Liver (tissue), 9 donors: Measurements from ENCODE around the gene CELSR1. TPM values are rescaled to one million over a fixed set of nuclear protein-coding genes. Genes with fewer than 3 reads are reported as not detected.

Source experiments
- DNase-seq: peaks from one replicate; pipeline ENCODE4 v3.0.0-alpha.2; 2017; ENCODE audit warnings: low spot score
- H3K27ac ChIP-seq, 2 donors: one replicate each; pipeline ENCODE4 v1.7.0; 2013; ENCODE audit warnings: inconsistent platforms in 2 of 2, low read length in 2 of 2, control low read depth in 1 of 2, low read depth in 1 of 2, mild to moderate bottlenecking in 1 of 2
- H3K27me3 ChIP-seq, 4 donors: one replicate each; pipeline versions ENCODE4 v1.6.1 to v1.7.0; 2013; ENCODE audit warnings: low read length in 3 of 4, inconsistent platforms in 1 of 4, mild to moderate bottlenecking in 1 of 4, moderate library complexity in 1 of 4; ENCODE audit not compliant: control insufficient read depth in 4 of 4, insufficient read depth in 4 of 4
- H3K36me3 ChIP-seq, 4 donors: one replicate each; pipeline versions ENCODE4 v1.6.1 to v1.7.0; 2013; ENCODE audit warnings: low read length in 3 of 4, mild to moderate bottlenecking in 3 of 4, low read depth in 1 of 4, moderate library complexity in 1 of 4; ENCODE audit not compliant: control insufficient read depth in 4 of 4, insufficient read depth in 3 of 4
- H3K4me1 ChIP-seq, 4 donors: one replicate each; pipeline versions ENCODE4 v1.6.1 to v1.7.0; 2013; ENCODE audit warnings: low read length in 3 of 4, mild to moderate bottlenecking in 3 of 4, moderate library complexity in 1 of 4; ENCODE audit not compliant: control insufficient read depth in 4 of 4, insufficient read depth in 4 of 4
- H3K4me3 ChIP-seq, 3 donors: one replicate each; pipeline versions ENCODE4 v1.6.1 to v1.7.0; 2013; ENCODE audit warnings: low read length in 3 of 3, control low read depth in 1 of 3, low read depth in 1 of 3, mild to moderate bottlenecking in 1 of 3
- H3K9ac ChIP-seq, 2 donors: one replicate each; pipeline ENCODE4 v1.7.0; 2013; ENCODE audit warnings: low read length in 2 of 2, mild to moderate bottlenecking in 2 of 2, moderate library complexity in 2 of 2, control low read depth in 1 of 2, low read depth in 1 of 2
- H3K9me3 ChIP-seq, 4 donors: one replicate each; pipeline versions ENCODE4 v1.6.1 to v1.7.0; 2013; ENCODE audit warnings: low read length in 3 of 4; ENCODE audit not compliant: control insufficient read depth in 4 of 4
- CTCF ChIP-seq: fragments of 150-350 bp; IDR thresholded peaks from 2 replicates; pipeline ENCODE4 v1.5.1; 2017; ENCODE audit warnings: improper control_type of control experiment, low read depth, low read length; ENCODE audit not compliant: missing input control
- FOXA2 ChIP-seq: IDR thresholded peaks from 2 replicates; pipeline ENCODE4 v1.6.1; 2016; ENCODE audit warnings: antibody characterized with exemption
- GABPA ChIP-seq, 2 donors: IDR thresholded peaks in 1 of 2; conservative IDR thresholded peaks in 1 of 2; 2 replicates each; pipeline ENCODE4 v1.6.1; 2016; ENCODE audit warnings: antibody characterized with exemption in 2 of 2, mild to moderate bottlenecking in 1 of 2, moderate library complexity in 1 of 2
- JUND ChIP-seq, 2 donors: IDR thresholded peaks; 2 replicates each; pipeline ENCODE4 v1.6.1; 2016; ENCODE audit warnings: antibody characterized with exemption in 2 of 2
- MAX ChIP-seq: IDR thresholded peaks from 2 replicates; pipeline ENCODE4 v1.6.1; 2016; ENCODE audit warnings: antibody characterized with exemption
- NR2F2 ChIP-seq: IDR thresholded peaks from 2 replicates; pipeline ENCODE4 v1.6.1; 2016; ENCODE audit warnings: antibody characterized with exemption
- RAD21 ChIP-seq, 2 donors: IDR thresholded peaks; 2 replicates each; pipeline ENCODE4 v1.6.1; 2016; ENCODE audit warnings: antibody characterized with exemption in 2 of 2, mild to moderate bottlenecking in 2 of 2
- REST ChIP-seq: IDR thresholded peaks from 2 replicates; pipeline ENCODE4 v1.6.1; 2016; ENCODE audit warnings: antibody characterized with exemption, mild to moderate bottlenecking
- TAF1 ChIP-seq: conservative IDR thresholded peaks from 2 replicates; pipeline ENCODE4 v1.6.1; 2016; ENCODE audit warnings: antibody characterized with exemption, mild to moderate bottlenecking
- YY1 ChIP-seq: IDR thresholded peaks from 2 replicates; pipeline ENCODE4 v1.6.1; 2016; ENCODE audit warnings: antibody characterized with exemption, mild to moderate bottlenecking
- ZBTB33 ChIP-seq: IDR thresholded peaks from 2 replicates; pipeline ENCODE4 v1.6.1; 2016; ENCODE audit warnings: antibody characterized with exemption
- WGBS: extraction: QIAGEN DNeasy Blood & Tissue Kit; methylation state at CpG from one replicate; pipeline ENCODE4 v1.1.7; 2013; 5-methylcytosine and 5-hydroxymethylcytosine counted together
- polyA plus RNA-seq, 2 donors: library from polyadenylated mRNA; stranded (reverse) in 1 of 2; unstranded in 1 of 2; fragments of 200-250 nt in 1 of 2; fragments of >200 nt in 1 of 2; fragmentation: Nextera tagmentation in 1 of 2; extraction: Ambion mirVana in 1 of 2; gene quantifications; one replicate each; pipeline versions ENCODE4 v1.2.1 to v1.2.3, GENCODE V29; 2013 to 2015
- total RNA-seq, 2 donors: library from RNA; depleted of rRNA; stranded (reverse); fragments of >200 nt; gene quantifications; one replicate each; pipeline ENCODE4 v1.2.3, GENCODE V29; 2014
- donor health status: healthy.
- donor health status: healthy.
- donor health status: healthy.
- donor health status: healthy.
- donor health status: healthy.

CELSR1 gene
- total and polyA plus RNA-seq, 4 donors = 0.37 to 1.6 (median 1.3) TPM

- TF ChIP-seq ZBTB33 = no peak
- TF ChIP-seq MAX = no peak
- no peak for TF ChIP-seq FOXA2
Measured at GRCh38 chr22:46512039-46512370, 25.4 kb downstream of the CELSR1 start (continued).

- Histone ChIP-seq H3K36me3 (no peaks in the 10 kb centered on the region), H3K27me3 (no peaks in the 10 kb centered on the region), H3K4me3 (no peak overlapping the region), H3K9ac (no peak overlapping the region), H3K9me3 (no peaks in the 10 kb centered on the region), H3K4me1 (no peaks in the 10 kb centered on the region), H3K27ac (no peak overlapping the region)
- TF ChIP-seq CTCF (no peak), TAF1 (no peak), JUND (IDR thresholded peaks at IDR 0.05) (no peak), GABPA (IDR thresholded peaks at IDR 0.05 in 1 of 2, conservative IDR thresholded peaks at IDR 0.05 in 1 of 2) (no peak), REST (no peak), MAX (no peak), YY1 (no peak), NR2F2 (no peak), RAD21 (IDR thresholded peaks at IDR 0.05) (no peak)
- 81% methylated on average over 20 of the region's 20 CpGs for WGBS
- DNase-seq = no peak
Measured at GRCh38 chr22:46511151-46512038, 26.0 kb downstream of the CELSR1 start.
